K562 (cell line): ENCODE results near the gene SULT1C3. TPM values are rescaled to one million over a fixed set of nuclear protein-coding genes. Genes with fewer than 3 reads are reported as not detected.

Experiments
- ATAC-seq: fragments of 200-7000 bp; cut with Tn5 transposase; 3 replicates; pipeline ENCODE4 v1.9.1; 2020; ENCODE audit warnings: moderate library complexity
- BruUV-seq: library from RNA; stranded (reverse); fragments of 400-500 nt; replicated peaks from 2 replicates; lab custom pipeline; 2021; lab: Mats Ljungman, UMichigan
- CTCF ChIA-PET: fragments of 300-600 bp; formaldehyde crosslinking; extraction: SDS; loops from one replicate; lab custom pipeline; 2021; ENCODE audit warnings: low intra/inter-chr PET ratio; lab: Yijun Ruan, JAX
- POLR2A ChIA-PET: fragments of 300-600, 350-650 bp; sonication (Branson Sonifier 250); formaldehyde crosslinking; extraction: SDS; loops from one replicate; lab custom pipeline; 2021; ENCODE audit warnings: antibody characterized with exemption, inconsistent platforms; lab: Yijun Ruan, JAX
- DNase-seq, 4 experiments: peaks; one replicate each; pipeline versions ENCODE4 v3.0.0 to v3.0.0-alpha.2; 2011 to 2018; ENCODE audit warnings: low spot score in 3 of 4, mixed read lengths in 3 of 4; ENCODE audit errors: extremely low read depth in 1 of 4
- FAIRE-seq: peaks from 2 replicates; lab custom pipeline; 2011; peaks lifted over from hg19 to GRCh38; lab: Jason Lieb, UNC
- H2AFZ ChIP-seq: 2 replicates; pipeline ENCODE4 v1.6.0; 2011; ENCODE audit warnings: low read depth, low read length, control low read depth, inconsistent platforms
- H3K27ac ChIP-seq: fragments of 200-600 bp; 3 replicates; pipeline ENCODE4 v1.8.0; 2011; ENCODE audit warnings: low read depth, mild to moderate bottlenecking, control low read depth, inconsistent platforms, low read length, moderate library complexity, mixed read lengths; ENCODE audit errors: extremely low read depth
- H3K27me3 ChIP-seq, 2 experiments: fragments of 300-600 bp in 1 of 2; 2 replicates in 1 of 2; 3 replicates in 1 of 2; pipeline versions ENCODE4 v1.6.0 to v1.8.0; 2011; ENCODE audit warnings: inconsistent platforms in 2 of 2, low read length in 2 of 2, mild to moderate bottlenecking in 1 of 2, mixed read lengths in 1 of 2, moderate library complexity in 1 of 2; ENCODE audit not compliant: control insufficient read depth in 2 of 2, insufficient read depth in 2 of 2
- H3K36me3 ChIP-seq: fragments of 300-600 bp; 3 replicates; pipeline ENCODE4 v1.8.0; 2011; ENCODE audit warnings: mild to moderate bottlenecking, low read length, inconsistent platforms; ENCODE audit not compliant: control insufficient read depth, insufficient read depth
- H3K4me1 ChIP-seq, 2 experiments: fragments of 200-600 bp in 1 of 2; replicated peaks in 1 of 2; 2 replicates in 1 of 2; 3 replicates in 1 of 2; pipeline versions ENCODE4 v1.5.1 to v1.8.0; 2011; ENCODE audit warnings: inconsistent platforms in 2 of 2, low read length in 2 of 2, mild to moderate bottlenecking in 1 of 2, mixed read lengths in 1 of 2, moderate library complexity in 1 of 2; ENCODE audit not compliant: control insufficient read depth in 2 of 2, insufficient read depth in 2 of 2
- H3K4me2 ChIP-seq: 2 replicates; pipeline ENCODE4 v1.6.1; 2011; ENCODE audit warnings: low read length, control low read depth, inconsistent platforms, mixed read lengths; ENCODE audit not compliant: insufficient read depth
- H3K4me3 ChIP-seq: fragments of 200-600 bp; sonication (generic), shearing (Covaris generic); 2 replicates; pipeline ENCODE4 v1.5.1; 2016; ENCODE audit warnings: control low read depth, inconsistent platforms
- H3K79me2 ChIP-seq: fragments of 200-600 bp; 3 replicates; pipeline ENCODE4 v1.8.0; 2011; ENCODE audit warnings: low read length, inconsistent platforms; ENCODE audit not compliant: control insufficient read depth, insufficient read depth
- H3K9ac ChIP-seq, 2 experiments: 2 replicates each; pipeline versions ENCODE4 v1.6.0 to v1.6.1; 2011; ENCODE audit warnings: low read depth in 2 of 2, low read length in 2 of 2, control low read depth in 1 of 2, inconsistent platforms in 1 of 2, mild to moderate bottlenecking in 1 of 2, mixed read lengths in 1 of 2; ENCODE audit not compliant: insufficient read depth in 1 of 2
- H3K9me1 ChIP-seq: one replicate; pipeline ENCODE4 v1.6.0; 2011; ENCODE audit warnings: inconsistent platforms, mild to moderate bottlenecking, low read length, moderate library complexity; ENCODE audit not compliant: control insufficient read depth, insufficient read depth
- H3K9me3 ChIP-seq: replicated peaks from 2 replicates; pipeline ENCODE4 v1.5.1; 2011; ENCODE audit warnings: low read depth, low read length, inconsistent platforms; ENCODE audit not compliant: control insufficient read depth, insufficient read depth
- H4K20me1 ChIP-seq: replicated peaks from 2 replicates; pipeline ENCODE4 v1.6.1; 2011; ENCODE audit warnings: low read length, inconsistent platforms, mixed read lengths; ENCODE audit not compliant: control insufficient read depth, insufficient read depth
- SPI1 ChIP-seq: IDR thresholded peaks from 2 replicates; pipeline ENCODE4 v1.6.1; 2011; ENCODE audit warnings: low read depth, low read length, control low read depth, borderline replicate concordance
- ZNF174 ChIP-seq: fragments of 250-450 bp; sonication (Bioruptor Pico); IDR thresholded peaks from 2 replicates; pipeline ENCODE4 v1.4.0; 2020; ENCODE audit warnings: mild to moderate bottlenecking
- ZNF518B ChIP-seq: fragments of 250-450 bp; sonication (Bioruptor Pico); IDR thresholded peaks from 2 replicates; pipeline ENCODE4 v1.5.0; 2021; ENCODE audit warnings: mild to moderate bottlenecking, moderate library complexity
- WGBS: fragments of 100-300 bp; shearing (Covaris generic); methylation state at CpG from one replicate; pipeline ENCODE4 v1.1.6; 2016; ENCODE audit warnings: low coverage, mixed read lengths; ENCODE audit not compliant: insufficient coverage; ENCODE audit errors: missing lambda C conversion rate; 5-methylcytosine and 5-hydroxymethylcytosine counted together
- in situ Hi-C: fragments of 300-500 bp; cut with MboI; formaldehyde crosslinking; loops from 4 replicates; pipeline ENCODE4 v1.15.0; 2018; ENCODE audit warnings: inconsistent platforms, mixed read lengths
- intact Hi-C: fragments of 100-400 bp; cut with micrococcal nuclease; formaldehyde crosslinking; loops from 2 replicates; pipeline ENCODE4 v1.14.2; 2022
- polyA plus RNA-seq, 8 experiments: library from polyadenylated mRNA; depleted of rRNA in 4 of 8; stranded (reverse) in 5 of 8; unstranded in 3 of 8; fragments of >200 nt; fragmentation: Nextera tagmentation in 2 of 8; fragmentation: Illumina TruSeq in 1 of 8; extraction: Ambion mirVana in 2 of 8; extraction: Trizol in 1 of 8; gene quantifications; 2 replicates each; pipeline versions ENCODE4 v1.2.1 to v1.2.3, GENCODE V29; 2011 to 2014; ENCODE audit warnings: inconsistent platforms in 1 of 8, missing spikeins in 1 of 8
- total RNA-seq, 7 experiments: library from RNA; depleted of rRNA in 6 of 7; stranded (reverse); fragments of >200 nt in 6 of 7; fragmentation: Illumina TruSeq in 2 of 7; extraction: Trizol in 2 of 7; gene quantifications; 2 replicates each; pipeline versions ENCODE4 v1.2.1 to v1.2.3, GENCODE V29; 2011 to 2021; ENCODE audit warnings: low replicate concordance in 1 of 7

The SULT1C3 gene
- total and polyA plus RNA-seq, 9 of the 15 experiments (the other 6 are each of a cell fraction or from before 2014, with no cell fraction given) = not detected

GRCh38 chr2:108301558-108301957, 61.8 kb downstream of the SULT1C3 start:
- H3K4me3 ChIP-seq = no peak overlapping the region
- H3K4me1 ChIP-seq = peaks cover 0 to 3% of the 10 kb centered on the region in 2 experiments; a peak in 3 of 5 replicates
- H3K27me3 ChIP-seq = peaks cover 10 to 35% of the 10 kb centered on the region in 2 experiments
- peak; percentile 16; the same call in 1 of the 3 replicates for ATAC-seq
- H3K27ac ChIP-seq = no peak overlapping the region
- ChIA-PET CTCF (no interaction called here), POLR2A (no interaction called here)
- H3K79me2 ChIP-seq = no peaks in the 10 kb centered on the region
- in situ Hi-C loops (no loop called here), intact Hi-C loops (no loop called here)
- no peak for DNase-seq
- no peak for FAIRE-seq
- H3K36me3 ChIP-seq = no peaks in the 10 kb centered on the region
- peak overlapping the region; percentile 50 for H3K4me2 ChIP-seq
- H4K20me1 ChIP-seq = no peaks in the 10 kb centered on the region
- H3K9ac ChIP-seq = no peak overlapping the region; a peak in 1 of 4 replicates
- no TSS peak for BruUV-seq
- TF ChIP-seq ZNF518B = no peak
- peak; percentile 68 for TF ChIP-seq SPI1
- TF ChIP-seq ZNF174 = no peak
- no peaks in the 10 kb centered on the region for H3K9me3 ChIP-seq
- WGBS = 7% methylated on average over 7 of the region's 7 CpGs
- H2AFZ ChIP-seq = peak overlapping the region; percentile 77
- no peaks in the 10 kb centered on the region for H3K9me1 ChIP-seq
